Activated CD8-positive, alpha-beta T cell treated with anti-CD3 and anti-CD28 coated beads for 36 hours (primary cell): ENCODE results near the gene NRXN3. TPM values are rescaled to one million over a fixed set of nuclear protein-coding genes. Genes with fewer than 3 reads are reported as not detected.

Source experiments
- ATAC-seq: fragments of 200-7000 bp; cut with Tn5 transposase; one replicate; pipeline ENCODE4 v1.10.0; 2021; ENCODE audit warnings: mild to moderate bottlenecking, moderate library complexity
- CTCF ChIA-PET: fragments of 350-600 bp; sonication (Branson Sonifier 250); formaldehyde crosslinking; loops from one replicate; lab custom pipeline; 2021; ENCODE audit warnings: antibody characterized with exemption; lab: Charles Lee
- POLR2A ChIA-PET: fragments of 350-600 bp; sonication (Branson Sonifier 250); formaldehyde crosslinking; loops from one replicate; lab custom pipeline; 2021; ENCODE audit warnings: antibody characterized with exemption; lab: Charles Lee
- DNase-seq: peaks from one replicate; pipeline ENCODE4 v3.0.0-alpha.2; 2020
- H3K27ac Mint-ChIP-seq: one replicate; pipeline ENCODE4 v1.8.0; 2021; ENCODE audit warnings: mild to moderate bottlenecking, mixed read lengths
- H3K27me3 Mint-ChIP-seq: one replicate; pipeline ENCODE4 v1.8.0; 2021; ENCODE audit warnings: mixed read lengths
- H3K36me3 Mint-ChIP-seq: one replicate; pipeline ENCODE4 v1.8.0; 2021; ENCODE audit warnings: low read depth, mixed read lengths
- H3K4me1 Mint-ChIP-seq: one replicate; pipeline ENCODE4 v1.8.0; 2021; ENCODE audit warnings: low read depth, mixed read lengths
- H3K4me3 Mint-ChIP-seq: one replicate; pipeline ENCODE4 v1.8.0; 2021; ENCODE audit warnings: mild to moderate bottlenecking, moderate library complexity, mixed read lengths
- H3K9me3 Mint-ChIP-seq: one replicate; pipeline ENCODE4 v1.8.0; 2021; ENCODE audit warnings: mixed read lengths
- intact Hi-C: fragments of 100-400 bp; cut with micrococcal nuclease; formaldehyde crosslinking; loops from one replicate; pipeline ENCODE4 v1.10.0; 2022
- total RNA-seq, 2 experiments: library from RNA; stranded (reverse); gene quantifications; one replicate each; pipeline ENCODE4 v1.2.3, GENCODE V29; 2021
- TF ChIP-seq, protein P1 (sequence below): fragments of 200-600 bp; IDR thresholded peaks from one replicate; pipeline ENCODE4 v1.8.0; 2022; ENCODE audit warnings: antibody characterized with exemption, mild to moderate bottlenecking

The NRXN3 gene
- total RNA-seq, 2 experiments from 2014 or later = not detected

DNA sequence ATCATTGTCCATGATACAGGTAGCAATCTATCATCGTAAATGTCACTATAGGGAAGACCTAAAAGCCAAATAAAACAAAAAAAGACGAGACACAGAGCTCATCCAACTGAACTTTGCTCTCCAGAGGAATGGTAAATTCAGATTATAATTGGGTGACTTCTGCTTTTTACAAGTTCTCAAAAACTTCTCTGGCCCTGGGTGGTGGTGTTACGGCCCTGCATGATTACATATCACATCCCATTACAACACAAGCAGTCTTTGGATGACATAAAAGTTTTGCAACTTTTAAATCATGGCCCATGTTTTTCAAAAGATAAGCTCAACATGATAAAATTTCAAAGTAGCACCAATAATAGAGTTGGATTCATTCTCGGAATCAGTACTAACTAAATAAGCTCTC is 1741.6 kb downstream of the NRXN3 start:
- H3K9me3 Mint-ChIP-seq = peaks cover 8% of the 10 kb centered on the region
- H3K27me3 Mint-ChIP-seq = no peaks in the 10 kb centered on the region
- H3K36me3 Mint-ChIP-seq = no peaks in the 10 kb centered on the region
- ChIA-PET POLR2A (no interaction called here), CTCF (interaction anchor here (1.1 kb wide), 1 partner anchor 13 kb away, joined by 3 read pairs; no protein-coding TSS in a partner anchor)
- intact Hi-C loops = no loop called here
- H3K4me1 Mint-ChIP-seq = no peaks in the 10 kb centered on the region
- DNase-seq = no peak
- no peak overlapping the region for H3K4me3 Mint-ChIP-seq
- TF ChIP-seq, protein P1, sequence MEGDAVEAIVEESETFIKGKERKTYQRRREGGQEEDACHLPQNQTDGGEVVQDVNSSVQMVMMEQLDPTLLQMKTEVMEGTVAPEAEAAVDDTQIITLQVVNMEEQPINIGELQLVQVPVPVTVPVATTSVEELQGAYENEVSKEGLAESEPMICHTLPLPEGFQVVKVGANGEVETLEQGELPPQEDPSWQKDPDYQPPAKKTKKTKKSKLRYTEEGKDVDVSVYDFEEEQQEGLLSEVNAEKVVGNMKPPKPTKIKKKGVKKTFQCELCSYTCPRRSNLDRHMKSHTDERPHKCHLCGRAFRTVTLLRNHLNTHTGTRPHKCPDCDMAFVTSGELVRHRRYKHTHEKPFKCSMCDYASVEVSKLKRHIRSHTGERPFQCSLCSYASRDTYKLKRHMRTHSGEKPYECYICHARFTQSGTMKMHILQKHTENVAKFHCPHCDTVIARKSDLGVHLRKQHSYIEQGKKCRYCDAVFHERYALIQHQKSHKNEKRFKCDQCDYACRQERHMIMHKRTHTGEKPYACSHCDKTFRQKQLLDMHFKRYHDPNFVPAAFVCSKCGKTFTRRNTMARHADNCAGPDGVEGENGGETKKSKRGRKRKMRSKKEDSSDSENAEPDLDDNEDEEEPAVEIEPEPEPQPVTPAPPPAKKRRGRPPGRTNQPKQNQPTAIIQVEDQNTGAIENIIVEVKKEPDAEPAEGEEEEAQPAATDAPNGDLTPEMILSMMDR = no peak
- no peak for ATAC-seq
- no peak overlapping the region for H3K27ac Mint-ChIP-seq

DNA sequence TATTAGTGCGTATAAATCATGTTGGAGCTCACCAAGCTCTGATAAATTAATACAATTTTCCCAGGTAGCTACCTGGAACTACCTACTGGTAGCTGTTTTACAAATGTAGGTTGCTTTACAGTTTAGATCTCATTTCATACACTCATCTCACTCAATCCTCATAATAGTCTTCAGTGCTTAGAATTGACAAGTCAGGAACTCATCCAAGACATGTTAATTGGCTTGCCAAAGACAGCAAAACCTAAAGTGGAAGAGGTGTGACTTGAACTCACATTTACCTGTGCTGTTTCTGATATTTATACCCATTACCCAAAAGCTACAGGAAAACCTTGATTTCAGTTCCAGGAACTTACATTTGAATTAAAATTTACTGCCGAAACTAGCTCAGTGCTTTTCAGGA is 1744.4 kb downstream of the NRXN3 start:
- TF ChIP-seq, protein P1 = no peak
- H3K4me1 Mint-ChIP-seq = no peaks in the 10 kb centered on the region
- no peak overlapping the region for H3K27ac Mint-ChIP-seq
- ATAC-seq (no peak), DNase-seq (no peak)
- ChIA-PET POLR2A (no interaction called here), CTCF (no interaction called here)
- no peaks in the 10 kb centered on the region for H3K36me3 Mint-ChIP-seq
- H3K27me3 Mint-ChIP-seq = no peaks in the 10 kb centered on the region
- no peak overlapping the region for H3K4me3 Mint-ChIP-seq
- intact Hi-C loops = no loop called here
- peaks cover 9% of the 10 kb centered on the region for H3K9me3 Mint-ChIP-seq

DNA sequence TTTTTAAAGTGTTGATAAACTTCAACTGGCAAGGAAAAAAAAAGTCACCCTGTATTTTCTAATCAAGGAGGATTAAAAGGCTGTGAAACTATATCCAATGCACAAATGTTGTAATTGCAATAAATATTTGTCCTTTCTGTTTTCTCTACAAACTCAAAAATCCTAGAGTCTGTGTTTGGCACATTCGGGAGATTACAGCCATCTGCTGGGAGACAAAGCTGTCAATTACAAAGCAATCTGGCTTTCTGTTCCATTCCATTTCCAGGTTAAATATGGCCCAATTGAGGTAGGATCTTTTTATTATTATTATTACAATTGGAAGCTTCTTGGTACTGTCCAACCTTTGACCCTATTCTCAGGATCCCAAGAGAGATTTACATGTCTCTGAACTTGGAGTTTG is 1745.2 kb downstream of the NRXN3 start:
- ChIA-PET CTCF (no interaction called here), POLR2A (no interaction called here)
- ATAC-seq = no peak
- Mint-ChIP-seq H3K9me3 (peaks cover 9% of the 10 kb centered on the region), H3K36me3 (no peaks in the 10 kb centered on the region), H3K4me1 (no peaks in the 10 kb centered on the region), H3K4me3 (no peak overlapping the region), H3K27me3 (no peaks in the 10 kb centered on the region), H3K27ac (no peak overlapping the region)
- DNase-seq = no peak
- intact Hi-C loops = no loop called here
- TF ChIP-seq, protein P1 = no peak

DNA sequence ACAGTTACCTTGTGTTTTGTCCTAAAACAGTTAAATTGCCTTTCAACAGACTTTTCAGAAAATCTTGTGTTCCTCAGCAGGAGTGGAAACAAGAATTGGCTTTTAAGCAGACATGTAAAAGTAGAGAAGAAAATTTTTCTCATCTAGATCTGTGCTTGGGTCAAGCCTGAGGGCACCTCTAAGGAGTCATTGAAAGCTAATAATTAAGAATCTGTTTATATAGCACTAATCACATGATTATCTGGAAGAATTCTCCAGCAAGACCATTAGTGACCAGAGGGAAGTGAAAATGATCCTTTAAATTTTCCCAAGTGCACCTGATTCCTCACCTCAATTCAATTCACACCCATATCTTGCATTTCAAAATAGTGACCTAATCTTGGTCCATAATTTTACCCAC is 1746.1 kb downstream of the NRXN3 start:
- ATAC-seq (no peak), DNase-seq (no peak)
- H3K4me1 Mint-ChIP-seq = no peaks in the 10 kb centered on the region
- intact Hi-C loops = no loop called here
- ChIA-PET POLR2A (no interaction called here), CTCF (no interaction called here)
- H3K27ac Mint-ChIP-seq = no peak overlapping the region
- H3K36me3 Mint-ChIP-seq = no peaks in the 10 kb centered on the region
- no peak overlapping the region for H3K4me3 Mint-ChIP-seq
- peaks cover 9% of the 10 kb centered on the region for H3K9me3 Mint-ChIP-seq
- TF ChIP-seq, protein P1 = no peak
- no peaks in the 10 kb centered on the region for H3K27me3 Mint-ChIP-seq

DNA sequence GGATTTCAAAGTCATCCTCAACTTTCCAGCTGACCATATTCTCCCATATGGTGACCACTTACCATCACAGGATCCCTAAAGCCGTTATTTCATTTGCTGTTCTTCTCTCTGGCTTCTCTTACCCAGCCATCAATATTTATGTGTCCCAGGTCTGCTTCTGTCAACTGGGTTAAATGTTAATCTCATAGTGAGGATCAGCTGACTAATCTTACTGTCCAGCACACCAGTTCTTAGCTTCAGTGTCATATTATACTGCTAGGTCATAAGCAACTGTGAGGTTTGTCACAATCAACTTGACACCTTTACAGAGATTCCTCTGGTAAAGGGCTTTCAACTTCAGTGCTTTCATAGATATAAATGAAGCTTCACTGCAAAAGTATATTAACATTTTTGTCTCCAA is 1746.7 kb downstream of the NRXN3 start:
- intact Hi-C loops = no loop called here
- ChIA-PET CTCF (no interaction called here), POLR2A (no interaction called here)
- Mint-ChIP-seq H3K4me1 (no peaks in the 10 kb centered on the region), H3K27ac (no peak overlapping the region), H3K9me3 (peaks cover 9% of the 10 kb centered on the region), H3K27me3 (no peaks in the 10 kb centered on the region), H3K4me3 (no peak overlapping the region), H3K36me3 (no peaks in the 10 kb centered on the region)
- ATAC-seq = no peak
- TF ChIP-seq, protein P1 = no peak
- DNase-seq = no peak
